Stimulated activated CD8-positive, alpha-beta memory T cell treated with anti-CD3 and anti-CD28 coated beads, Interleukin-4, amount 100 ng/mL, for 48 hours (primary cell): Measurements from ENCODE around the gene SNX10.

Source experiments
- DNase-seq: peaks from one replicate; pipeline ENCODE4 v3.0.0-alpha.2; 2020

The SNX10 gene

GRCh38 chr7:26340476-26341018, 48.9 kb downstream of the SNX10 start:
- no peak for DNase-seq

- no peak for DNase-seq
These were observed 51.7 kb downstream of the SNX10 start for GRCh38 chr7:26343320-26343832.

GRCh38 chr7:26343837-26344236, 52.2 kb downstream of the SNX10 start:
- no peak for DNase-seq

GRCh38 chr7:26345202-26345601, 53.5 kb downstream of the SNX10 start:
- DNase-seq = no peak

- DNase-seq = no peak
These were observed 54.2 kb downstream of the SNX10 start for GRCh38 chr7:26345837-26346236.

GRCh38 chr7:26346611-26347203, 55.0 kb downstream of the SNX10 start:
- DNase-seq = no peak

- DNase-seq = no peak
These were observed 56.7 kb downstream of the SNX10 start for GRCh38 chr7:26348234-26348851.

GRCh38 chr7:26349005-26349915, 57.6 kb downstream of the SNX10 start:
- DNase-seq = no peak

- no peak for DNase-seq
These were observed 59.5 kb downstream of the SNX10 start for GRCh38 chr7:26351171-26351570.

- DNase-seq = no peak
These were observed 64.6 kb downstream of the SNX10 start for GRCh38 chr7:26356229-26356628.

- DNase-seq = no peak
These were observed 65.5 kb downstream of the SNX10 start for GRCh38 chr7:26356929-26357798.

- no peak for DNase-seq
These were observed 66.1 kb downstream of the SNX10 start for GRCh38 chr7:26357799-26358151.

- no peak for DNase-seq
These were observed 69.0 kb downstream of the SNX10 start for GRCh38 chr7:26360650-26361049.

- no peak for DNase-seq
These were observed 70.0 kb downstream of the SNX10 start for GRCh38 chr7:26361637-26362036.

- no peak for DNase-seq
These were observed 71.8 kb downstream of the SNX10 start for GRCh38 chr7:26363465-26363864.

- peak; percentile 39 for DNase-seq
These were observed 73.6 kb downstream of the SNX10 start for GRCh38 chr7:26365077-26365900.

GRCh38 chr7:26365901-26366275, 74.2 kb downstream of the SNX10 start:
- no peak for DNase-seq

- DNase-seq = no peak
These were observed 75.6 kb downstream of the SNX10 start for GRCh38 chr7:26367219-26367711.

GRCh38 chr7:26368542-26368941, 76.9 kb downstream of the SNX10 start:
- DNase-seq = no peak

GRCh38 chr7:26369593-26369992, 77.9 kb downstream of the SNX10 start:
- no peak for DNase-seq

GRCh38 chr7:26370011-26370410, 78.3 kb downstream of the SNX10 start:
- no peak for DNase-seq
